Suppressor macrophage (primary cell): Measurements from ENCODE around the gene EPN2.
A peak's percentile ranks its signal among the peaks of the same experiment; 100 is the strongest.

Source experiments
- DNase-seq, 4 experiments: peaks; one replicate each; pipeline ENCODE4 v3.0.0-alpha.2; 2020 to 2022

Gene EPN2

GRCh38 chr17:19242323-19242722, 5.2 kb downstream of the EPN2 start:
- no peak for DNase-seq

- no peak for DNase-seq
Observed at GRCh38 chr17:19242926-19243325, 5.8 kb downstream of the EPN2 start.

- DNase-seq, result no peak
Observed at GRCh38 chr17:19243838-19244237, 6.7 kb downstream of the EPN2 start.

GRCh38 chr17:19244357-19244756, 7.2 kb downstream of the EPN2 start:
- DNase-seq, result no peak

GRCh38 chr17:19244781-19245180, 7.6 kb downstream of the EPN2 start:
- no peak for DNase-seq

- no peak for DNase-seq
Observed at GRCh38 chr17:19247473-19247872, 10.3 kb downstream of the EPN2 start.

GRCh38 chr17:19248151-19248927, 11.2 kb downstream of the EPN2 start:
- DNase-seq, result peak in 2 of 4 experiments; percentile 38 to 45

- peak in 3 of 4 experiments; percentile 23 to 54 (median 31) for DNase-seq
Observed at GRCh38 chr17:19248928-19249574, 11.9 kb downstream of the EPN2 start.

- DNase-seq, result no peak
Observed at GRCh38 chr17:19249681-19250080, 12.5 kb downstream of the EPN2 start.

GRCh38 chr17:19250421-19251173, 13.4 kb downstream of the EPN2 start:
- no peak for DNase-seq

- DNase-seq, result no peak
Observed at GRCh38 chr17:19253112-19253511, 15.9 kb downstream of the EPN2 start.

- no peak for DNase-seq
Observed at GRCh38 chr17:19254651-19255050, 17.5 kb downstream of the EPN2 start.

- DNase-seq, result no peak
Observed at GRCh38 chr17:19255279-19255678, 18.1 kb downstream of the EPN2 start.

GRCh38 chr17:19258371-19258770, 21.2 kb downstream of the EPN2 start:
- DNase-seq, result no peak

GRCh38 chr17:19260958-19261357, 23.8 kb downstream of the EPN2 start:
- DNase-seq, result peak in 3 of 4 experiments; percentile 38 to 48 (median 42)

- no peak for DNase-seq
Observed at GRCh38 chr17:19261426-19261825, 24.3 kb downstream of the EPN2 start.

GRCh38 chr17:19262650-19263631, 25.8 kb downstream of the EPN2 start:
- no peak for DNase-seq

- no peak for DNase-seq
Observed at GRCh38 chr17:19263641-19264051, 26.5 kb downstream of the EPN2 start.

- DNase-seq, result no peak
Observed at GRCh38 chr17:19264268-19264667, 27.1 kb downstream of the EPN2 start.

- no peak for DNase-seq
Observed at GRCh38 chr17:19264681-19265080, 27.5 kb downstream of the EPN2 start.

- DNase-seq, result no peak
Observed at GRCh38 chr17:19265755-19266154, 28.6 kb downstream of the EPN2 start.

- DNase-seq, result no peak
Observed at GRCh38 chr17:19268611-19269010, 31.4 kb downstream of the EPN2 start.
